Stimulated activated CD4-positive, alpha-beta T cell treated with anti-CD3 and anti-CD28 coated beads, Interleukin-15, amount 100 ng/mL, for 24 hours (primary cell): Measurements from ENCODE around the gene BTBD9.

Experiments used
- DNase-seq: peaks from one replicate; pipeline ENCODE4 v3.0.0-alpha.2; 2020

BTBD9 gene

GRCh38 chr6:38593409-38593808 is 46.3 kb downstream of the BTBD9 start:
- no peak for DNase-seq

DNA sequence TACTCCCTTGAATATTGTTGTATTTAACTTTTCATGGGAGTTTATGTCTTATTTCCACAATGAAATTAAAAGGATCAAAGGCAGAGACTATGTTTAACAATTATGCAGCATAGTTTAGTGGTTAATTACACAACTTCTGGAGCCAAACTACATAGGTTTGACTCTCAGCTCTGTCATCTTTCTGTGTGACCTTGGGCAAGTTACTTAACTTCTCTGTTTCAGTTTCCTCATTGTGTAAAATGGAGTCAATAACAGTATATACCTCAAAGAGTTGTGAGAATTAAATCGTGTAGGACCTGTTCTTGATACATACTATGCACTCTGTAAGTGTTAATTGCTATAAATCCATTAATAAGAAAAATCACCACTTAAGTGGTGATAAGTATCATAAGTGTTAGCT is 48.3 kb downstream of the BTBD9 start:
- no peak for DNase-seq

GRCh38 chr6:38589367-38589720 is 50.4 kb downstream of the BTBD9 start:
- DNase-seq = no peak

GRCh38 chr6:38588631-38589366 is 50.9 kb downstream of the BTBD9 start:
- no peak for DNase-seq

DNA sequence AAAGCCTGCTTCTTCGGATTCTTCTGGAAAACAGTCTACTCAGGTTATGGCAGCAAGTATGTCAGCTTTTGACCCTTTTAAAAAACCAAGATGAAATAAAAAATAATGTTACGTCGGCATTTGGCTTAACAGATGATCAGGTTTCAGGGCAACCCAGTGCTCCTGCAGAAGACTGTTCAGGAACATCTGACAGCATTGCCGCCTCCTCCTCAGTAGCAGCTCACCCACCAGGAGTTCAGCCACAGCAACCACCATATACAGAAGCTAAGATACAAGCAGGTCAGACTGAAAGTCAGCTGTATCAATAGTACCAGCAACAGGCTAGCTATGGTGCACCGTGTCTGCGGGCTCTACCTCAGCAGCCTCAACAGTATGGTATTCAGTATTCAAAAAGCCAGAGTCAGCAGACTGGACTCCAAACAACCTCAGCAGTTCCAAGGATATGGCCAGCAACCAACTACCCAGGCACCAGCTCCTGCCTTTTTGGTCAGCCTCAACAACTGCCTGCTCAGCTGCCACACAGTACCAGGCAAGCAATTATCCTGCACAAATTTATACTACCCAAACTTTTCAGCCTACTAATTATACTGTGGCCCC is 51.9 kb downstream of the BTBD9 start:
- DNase-seq = no peak

- no peak for DNase-seq
Observed at GRCh38 chr6:38586992-38587391, 52.7 kb downstream of the BTBD9 start.

- no peak for DNase-seq
Observed at GRCh38 chr6:38584731-38585130, 55.0 kb downstream of the BTBD9 start.

DNA sequence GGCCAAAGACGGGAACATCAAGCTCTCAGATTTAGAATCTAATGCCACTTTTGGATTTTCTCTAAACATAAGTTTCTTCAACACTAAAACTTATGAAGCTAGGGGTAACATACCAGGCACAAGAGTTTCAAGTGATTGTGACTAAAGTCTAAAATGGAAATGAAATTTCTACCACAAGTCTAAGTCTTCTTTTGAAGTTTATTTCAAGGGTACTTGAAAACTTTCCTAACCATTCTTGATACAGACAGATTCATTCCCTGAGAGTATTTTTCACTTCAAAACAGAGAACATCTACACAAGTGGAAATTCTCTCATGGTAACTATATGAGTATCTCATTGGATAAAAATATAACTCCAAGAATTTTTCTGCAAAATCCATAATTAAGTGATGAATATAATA is 56.2 kb downstream of the BTBD9 start:
- no peak for DNase-seq

GRCh38 chr6:38580030-38580429 is 59.7 kb downstream of the BTBD9 start:
- no peak for DNase-seq

GRCh38 chr6:38579010-38579628 is 60.6 kb downstream of the BTBD9 start:
- no peak for DNase-seq

- no peak for DNase-seq
Observed at GRCh38 chr6:38578075-38578474, 61.7 kb downstream of the BTBD9 start.

GRCh38 chr6:38577492-38577891 is 62.2 kb downstream of the BTBD9 start:
- DNase-seq = no peak

DNA sequence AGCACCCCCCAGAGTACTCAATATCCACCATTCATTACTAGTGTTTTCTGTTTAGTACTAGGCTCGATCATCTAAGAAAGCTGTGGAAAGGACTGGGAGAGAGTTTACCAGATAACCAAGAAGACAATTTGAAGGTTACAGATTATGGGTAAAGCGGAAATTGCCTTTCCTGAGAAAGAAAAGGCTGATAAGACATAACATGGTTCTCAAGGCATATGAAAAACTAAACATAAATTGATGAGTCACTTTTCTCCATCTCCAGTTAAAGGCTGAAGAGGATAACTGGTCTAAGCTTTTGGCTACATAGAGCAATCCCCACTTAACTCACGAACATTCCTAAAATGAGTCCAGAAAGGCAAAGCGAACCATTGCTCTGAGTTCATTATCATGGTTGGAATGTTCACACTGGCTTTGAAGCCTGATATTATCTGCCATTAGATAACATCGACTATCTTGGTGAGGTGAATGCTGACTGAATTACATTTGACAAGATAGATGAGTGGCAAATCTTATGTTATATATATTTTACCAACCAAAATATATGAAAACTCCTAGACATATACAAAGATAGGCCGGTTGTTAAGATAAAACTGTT is 65.8 kb downstream of the BTBD9 start:
- no peak for DNase-seq

DNA sequence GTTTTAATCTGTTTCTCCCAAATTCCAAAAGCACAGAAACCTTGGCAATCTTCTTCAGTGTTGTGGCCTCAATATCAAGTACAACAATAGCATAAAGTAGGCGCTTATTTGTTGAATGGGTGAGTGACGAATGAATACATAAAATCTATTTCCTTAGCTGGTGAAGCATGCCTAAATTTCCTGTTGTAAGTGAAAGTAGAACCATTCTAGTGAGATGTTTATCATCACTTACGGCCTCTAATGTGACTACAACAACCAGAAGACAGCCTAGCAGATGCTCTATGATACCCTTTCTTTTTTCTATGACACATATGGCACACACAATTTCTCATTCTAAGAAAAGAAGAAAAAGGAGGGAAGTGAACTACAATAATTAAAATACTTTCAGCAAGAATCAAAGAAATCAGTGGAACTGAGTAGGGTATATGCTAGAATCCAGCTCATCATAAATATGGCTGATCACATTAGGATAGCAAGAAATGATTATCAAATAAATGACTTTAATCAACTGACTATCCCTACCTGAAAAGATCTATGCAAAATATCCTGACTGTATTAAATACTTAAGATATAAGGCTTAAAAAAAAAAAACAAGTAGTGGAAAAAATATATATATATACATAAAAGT is 67.4 kb downstream of the BTBD9 start:
- DNase-seq = no peak

DNA sequence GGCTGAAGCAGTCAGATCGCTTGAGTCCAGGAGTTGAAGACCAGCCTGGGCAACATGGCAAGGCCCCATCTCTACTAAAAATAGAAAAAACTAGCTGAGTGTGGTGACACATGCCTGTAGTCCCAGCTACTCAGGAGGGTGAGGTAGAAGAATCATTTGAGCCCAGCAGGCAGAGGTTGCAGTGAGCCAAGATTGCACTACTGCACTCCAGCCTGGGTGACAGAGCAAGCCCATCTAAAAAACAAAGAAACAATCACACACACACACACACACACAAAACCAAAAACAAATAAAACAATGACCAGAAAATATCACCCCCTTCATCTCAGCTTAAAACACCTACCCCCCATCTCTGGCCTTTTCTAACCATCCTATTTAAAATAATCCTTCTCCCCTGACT is 68.0 kb downstream of the BTBD9 start:
- no peak for DNase-seq

GRCh38 chr6:38570750-38571149 is 69.0 kb downstream of the BTBD9 start:
- no peak for DNase-seq

DNA sequence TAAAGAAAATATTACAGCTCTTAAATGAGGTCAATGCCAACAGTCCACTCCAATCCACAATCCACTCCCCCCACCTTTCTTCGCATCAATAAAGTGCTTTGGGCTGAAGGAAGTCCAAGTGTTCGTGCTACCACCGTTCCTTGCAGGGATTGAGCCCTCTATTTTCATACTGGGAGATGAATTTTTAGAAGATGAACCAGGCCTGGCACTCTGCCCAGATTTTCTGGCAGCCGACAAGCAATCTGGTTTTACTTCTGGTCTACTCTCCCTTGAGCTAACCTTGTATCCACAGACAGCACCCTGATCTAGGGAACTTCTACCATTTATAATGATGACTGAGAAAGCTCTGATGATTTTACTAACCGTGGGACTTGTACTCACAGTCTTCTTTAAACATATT is 72.3 kb downstream of the BTBD9 start:
- no peak for DNase-seq

- DNase-seq = no peak
Observed at GRCh38 chr6:38566295-38567030, 73.3 kb downstream of the BTBD9 start.

GRCh38 chr6:38564301-38564700 is 75.4 kb downstream of the BTBD9 start:
- DNase-seq = no peak

DNA sequence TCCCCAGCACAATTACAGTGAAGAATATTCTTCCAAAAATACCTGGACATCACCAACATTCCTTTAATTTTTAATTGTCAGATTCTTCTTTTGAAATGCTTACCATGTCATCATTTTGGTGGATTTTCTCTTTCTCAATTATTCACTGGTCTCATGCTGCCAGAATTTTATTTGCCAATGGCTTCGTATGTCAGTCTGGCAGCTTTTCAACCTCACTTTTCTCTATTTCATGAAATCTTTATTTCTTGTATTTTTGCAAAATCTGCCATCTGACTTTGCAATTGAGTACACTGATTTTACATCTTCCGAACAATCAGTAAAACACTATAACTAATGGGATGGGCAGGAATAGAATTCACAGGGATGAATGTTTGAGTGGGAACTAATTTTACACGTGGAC is 84.1 kb downstream of the BTBD9 start:
- no peak for DNase-seq

GRCh38 chr6:38554700-38555413 is 84.9 kb downstream of the BTBD9 start:
- DNase-seq = no peak

DNA sequence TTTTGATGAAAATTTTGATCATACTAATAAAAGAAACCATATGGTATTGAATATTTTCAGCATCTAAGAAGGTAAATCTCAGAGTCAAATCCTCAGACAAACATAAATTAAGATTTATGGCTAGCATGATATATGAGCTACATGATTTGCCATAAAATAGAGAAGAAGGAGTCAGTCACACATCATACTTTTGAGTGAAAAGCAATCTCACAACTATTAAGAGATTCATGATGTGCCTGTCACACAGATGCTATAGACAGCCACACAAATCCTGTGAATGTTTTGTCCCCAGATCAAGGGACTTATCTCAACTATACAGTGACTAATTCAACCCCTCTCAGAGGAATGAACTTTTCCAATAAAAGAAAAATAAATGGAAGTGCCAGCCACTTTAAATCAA is 85.7 kb downstream of the BTBD9 start:
- no peak for DNase-seq
